Smooth muscle cell (in vitro differentiated cells): ENCODE measurements around the gene CEACAM20. TPM values are rescaled to one million over a fixed set of nuclear protein-coding genes. Genes with fewer than 3 reads are reported as not detected.

Experiments
- DNase-seq: peaks from one replicate; lab custom pipeline; 2025; ENCODE audit not compliant: unreplicated experiment; lab: John Stamatoyannopoulos, UW
- H2AFZ ChIP-seq: fragments of 200-600 bp; sonication (generic); 2 replicates; pipeline ENCODE4 v1.6.0; 2016; ENCODE audit warnings: antibody characterized with exemption, low read depth, mild to moderate bottlenecking
- H3F3A ChIP-seq: fragments of 200-600 bp; sonication (generic); 2 replicates; pipeline ENCODE4 v1.6.0; 2017; ENCODE audit warnings: antibody characterized with exemption, low read depth
- H3K27ac ChIP-seq: fragments of 200-600 bp; sonication (generic); 2 replicates; pipeline ENCODE4 v1.5.1; 2016; ENCODE audit warnings: low read depth, mild to moderate bottlenecking
- H3K27me3 ChIP-seq: fragments of 200-600 bp; sonication (generic); 2 replicates; pipeline ENCODE4 v1.6.1; 2016; ENCODE audit warnings: low read depth, mild to moderate bottlenecking
- H3K36me3 ChIP-seq: fragments of 200-600 bp; sonication (generic); 2 replicates; pipeline ENCODE4 v1.5.1; 2016; ENCODE audit warnings: low read depth
- H3K4me1 ChIP-seq: fragments of 200-600 bp; sonication (generic); 2 replicates; pipeline ENCODE4 v1.5.1; 2016; ENCODE audit warnings: low read depth
- H3K4me2 ChIP-seq: fragments of 200-600 bp; sonication (generic); 2 replicates; pipeline ENCODE4 v1.6.0; 2016; ENCODE audit warnings: mild to moderate bottlenecking
- H3K4me3 ChIP-seq: fragments of 200-600 bp; sonication (generic); 2 replicates; pipeline ENCODE4 v1.5.1; 2016; ENCODE audit warnings: mild to moderate bottlenecking
- H3K79me2 ChIP-seq: fragments of 200-600 bp; sonication (generic); 2 replicates; pipeline ENCODE4 v1.6.0; 2016; ENCODE audit warnings: low read depth, mild to moderate bottlenecking
- H3K9ac ChIP-seq: fragments of 200-600 bp; sonication (generic); 2 replicates; pipeline ENCODE4 v1.6.0; 2016; ENCODE audit warnings: low read depth
- H3K9me3 ChIP-seq: fragments of 200-600 bp; sonication (generic); replicated peaks from 2 replicates; pipeline ENCODE4 v1.5.1; 2016; ENCODE audit warnings: low read depth
- H4K20me1 ChIP-seq: fragments of 200-600 bp; sonication (generic); 2 replicates; pipeline ENCODE4 v1.6.0; 2016; ENCODE audit warnings: low read depth
- WGBS: methylation state at CpG from one replicate; pipeline ENCODE4 v1.1.7; 2016; ENCODE audit warnings: low lambda C conversion rate; 5-methylcytosine and 5-hydroxymethylcytosine counted together
- polyA plus RNA-seq: library from polyadenylated mRNA; unstranded; fragments of >200 nt; fragmentation: Nextera tagmentation; extraction: Ambion mirVana; gene quantifications from 2 replicates; pipeline ENCODE4 v1.2.1, GENCODE V29; 2016
- total RNA-seq: library from RNA; depleted of rRNA; stranded (reverse); fragments of >200 nt; gene quantifications from 2 replicates; pipeline ENCODE4 v1.2.3, GENCODE V29; 2014
- TF ChIP-seq, protein P1 (sequence below): fragments of 200-600 bp; sonication (generic); IDR thresholded peaks from 2 replicates; pipeline ENCODE4 v1.5.1; 2017; ENCODE audit warnings: borderline replicate concordance, mild to moderate bottlenecking, antibody characterized with exemption; ENCODE audit not compliant: insufficient read depth, poor library complexity, severe bottlenecking

Gene CEACAM20
- total and polyA plus RNA-seq, 2 experiments from 2014 or later, result not detected

DNA sequence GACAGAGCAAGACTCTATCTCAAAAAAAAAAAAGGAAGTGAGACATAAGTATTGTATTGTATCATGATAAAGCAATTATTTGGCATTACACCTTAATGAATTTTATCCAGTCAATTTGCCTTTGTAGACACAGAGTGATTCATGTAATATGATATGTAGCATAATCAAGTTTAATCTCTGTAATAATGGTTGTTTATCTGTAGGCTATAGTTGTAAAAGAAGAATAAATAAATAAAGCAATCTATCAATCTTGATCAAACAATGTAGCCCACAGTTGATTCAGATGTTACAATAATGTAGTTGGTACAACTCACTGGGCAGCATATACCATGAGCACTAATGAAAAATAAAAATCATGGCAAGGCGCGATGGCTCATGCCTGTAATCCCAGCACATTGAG lies 28.5 kb upstream of the CEACAM20 start:
- Histone ChIP-seq H3K27me3 (no peaks in the 10 kb centered on the region), H3K9me3 (no peaks in the 10 kb centered on the region), H3K36me3 (no peaks in the 10 kb centered on the region), H3K79me2 (no peaks in the 10 kb centered on the region), H3K4me2 (no peak overlapping the region), H3K4me3 (no peak overlapping the region), H4K20me1 (no peaks in the 10 kb centered on the region), H3F3A (no peaks in the 10 kb centered on the region), H3K4me1 (no peaks in the 10 kb centered on the region), H2AFZ (no peak overlapping the region), H3K9ac (no peak overlapping the region), H3K27ac (no peak overlapping the region)
- DNase-seq, result no peak
- TF ChIP-seq, protein P1, sequence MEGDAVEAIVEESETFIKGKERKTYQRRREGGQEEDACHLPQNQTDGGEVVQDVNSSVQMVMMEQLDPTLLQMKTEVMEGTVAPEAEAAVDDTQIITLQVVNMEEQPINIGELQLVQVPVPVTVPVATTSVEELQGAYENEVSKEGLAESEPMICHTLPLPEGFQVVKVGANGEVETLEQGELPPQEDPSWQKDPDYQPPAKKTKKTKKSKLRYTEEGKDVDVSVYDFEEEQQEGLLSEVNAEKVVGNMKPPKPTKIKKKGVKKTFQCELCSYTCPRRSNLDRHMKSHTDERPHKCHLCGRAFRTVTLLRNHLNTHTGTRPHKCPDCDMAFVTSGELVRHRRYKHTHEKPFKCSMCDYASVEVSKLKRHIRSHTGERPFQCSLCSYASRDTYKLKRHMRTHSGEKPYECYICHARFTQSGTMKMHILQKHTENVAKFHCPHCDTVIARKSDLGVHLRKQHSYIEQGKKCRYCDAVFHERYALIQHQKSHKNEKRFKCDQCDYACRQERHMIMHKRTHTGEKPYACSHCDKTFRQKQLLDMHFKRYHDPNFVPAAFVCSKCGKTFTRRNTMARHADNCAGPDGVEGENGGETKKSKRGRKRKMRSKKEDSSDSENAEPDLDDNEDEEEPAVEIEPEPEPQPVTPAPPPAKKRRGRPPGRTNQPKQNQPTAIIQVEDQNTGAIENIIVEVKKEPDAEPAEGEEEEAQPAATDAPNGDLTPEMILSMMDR, result no peak
- 95% methylated on average over 2 of the region's 2 CpGs for WGBS

DNA sequence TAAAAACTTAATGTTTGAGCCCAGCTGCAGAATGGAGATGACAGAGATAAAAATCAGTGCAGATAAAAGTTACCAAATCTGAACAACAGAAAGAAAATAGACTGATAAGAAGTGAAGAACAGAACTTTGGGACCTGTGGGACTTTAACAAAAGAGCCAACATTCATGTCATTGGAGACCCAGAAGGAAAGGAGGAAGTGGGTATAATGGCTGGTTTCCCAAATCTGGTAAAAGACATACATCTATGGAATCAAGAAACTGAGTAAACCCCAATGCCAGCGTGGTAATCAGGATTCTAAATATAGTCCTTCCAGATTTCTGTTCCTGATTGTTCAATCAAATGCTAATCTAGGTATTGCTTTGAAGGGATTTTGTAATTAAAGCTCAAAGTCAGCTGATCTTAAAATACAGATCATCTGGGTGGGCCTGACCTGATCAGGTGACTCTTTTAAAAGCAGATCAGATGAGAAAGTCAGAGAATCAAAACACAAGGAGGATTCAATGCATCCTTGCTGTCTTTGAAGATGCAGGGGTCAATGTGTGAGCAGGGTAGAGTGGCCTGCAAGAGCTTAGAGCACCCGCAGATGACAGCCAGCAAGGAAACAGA lies 25.3 kb upstream of the CEACAM20 start:
- no peak overlapping the region for H3K9ac ChIP-seq
- DNase-seq, result no peak
- no peaks in the 10 kb centered on the region for H3F3A ChIP-seq
- no peaks in the 10 kb centered on the region for H3K27me3 ChIP-seq
- no peaks in the 10 kb centered on the region for H4K20me1 ChIP-seq
- no peaks in the 10 kb centered on the region for H3K36me3 ChIP-seq
- H3K4me2 ChIP-seq, result no peak overlapping the region
- no peak overlapping the region for H3K4me3 ChIP-seq
- no peaks in the 10 kb centered on the region for H3K9me3 ChIP-seq
- H3K27ac ChIP-seq, result no peak overlapping the region
- H2AFZ ChIP-seq, result no peak overlapping the region
- H3K79me2 ChIP-seq, result no peaks in the 10 kb centered on the region
- no peaks in the 10 kb centered on the region for H3K4me1 ChIP-seq
- TF ChIP-seq, protein P1, result no peak
- 91% methylated on average over 2 of the region's 2 CpGs for WGBS

DNA sequence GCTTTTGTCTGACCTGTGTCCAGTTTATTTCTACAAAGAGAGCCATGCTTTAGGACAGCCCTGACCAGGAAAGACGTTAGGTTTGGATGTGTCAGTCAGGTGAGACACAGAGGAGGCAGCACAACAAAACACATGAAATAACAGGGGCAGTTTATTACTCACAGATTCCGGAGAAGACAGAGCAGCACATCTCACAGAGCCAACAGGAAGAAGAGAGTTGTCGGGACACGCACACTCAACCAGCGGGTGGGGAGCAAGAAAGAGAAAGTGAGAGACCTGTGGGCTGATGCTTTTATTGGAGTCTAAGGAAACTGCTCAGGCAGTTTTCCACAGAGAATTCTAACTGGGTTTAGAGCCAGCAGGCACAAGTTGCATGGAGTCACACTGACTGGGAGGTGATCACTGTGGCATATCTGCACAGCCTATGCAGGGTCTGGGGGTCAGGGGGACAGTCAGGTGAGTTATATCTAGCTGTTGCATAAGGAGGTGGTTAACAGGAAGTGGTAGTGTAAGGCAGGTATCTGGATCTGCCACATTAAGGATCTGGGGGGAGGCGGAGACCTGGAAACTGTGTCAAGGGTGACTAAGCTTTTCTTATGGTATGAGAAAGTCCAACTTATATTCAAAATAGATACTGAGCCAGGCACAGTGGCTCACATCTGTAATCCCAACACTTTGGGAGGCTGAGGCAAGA lies 24.1 kb upstream of the CEACAM20 start:
- Histone ChIP-seq H3K4me1 (no peaks in the 10 kb centered on the region), H3K4me3 (no peak overlapping the region), H3K27ac (no peak overlapping the region), H2AFZ (no peak overlapping the region), H3K4me2 (no peak overlapping the region), H3K36me3 (no peaks in the 10 kb centered on the region), H3F3A (no peaks in the 10 kb centered on the region), H3K79me2 (no peaks in the 10 kb centered on the region), H4K20me1 (no peaks in the 10 kb centered on the region), H3K9ac (no peak overlapping the region), H3K9me3 (no peaks in the 10 kb centered on the region), H3K27me3 (no peaks in the 10 kb centered on the region)
- TF ChIP-seq, protein P1, result no peak
- 69% methylated on average over 6 of the region's 6 CpGs for whole genome bisulfite sequencing
- no peak for DNase-seq

DNA sequence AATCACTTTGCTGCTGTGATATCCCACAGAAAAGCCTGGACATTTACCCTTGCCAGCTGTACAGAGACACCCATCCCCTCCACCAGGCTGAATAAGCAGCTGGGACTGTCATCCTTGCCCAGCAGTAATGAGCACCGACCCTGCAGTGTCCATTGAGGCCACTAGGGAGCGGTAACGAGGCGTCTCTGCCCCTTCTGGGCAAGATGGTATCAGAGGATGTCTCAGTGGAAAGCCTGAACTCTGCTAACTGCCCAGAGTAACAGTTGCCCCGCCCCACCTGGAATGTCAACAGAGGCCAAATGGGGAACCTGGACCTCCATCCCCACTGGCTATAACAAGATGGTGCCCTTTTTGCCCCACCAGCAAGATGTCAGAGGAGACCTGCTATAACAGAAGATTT lies 22.8 kb upstream of the CEACAM20 start:
- DNase-seq, result no peak
- TF ChIP-seq, protein P1, result peak; percentile 26
- no peaks in the 10 kb centered on the region for H3K4me1 ChIP-seq

More for the DNA sequence above, 22.8 kb upstream of the CEACAM20 start:
- H3K27ac ChIP-seq, result no peak overlapping the region
- H3K27me3 ChIP-seq, result no peaks in the 10 kb centered on the region
- no peak overlapping the region for H3K9ac ChIP-seq
- H3F3A ChIP-seq, result no peaks in the 10 kb centered on the region
- no peak overlapping the region for H3K4me3 ChIP-seq
- no peaks in the 10 kb centered on the region for H3K9me3 ChIP-seq
- H4K20me1 ChIP-seq, result no peaks in the 10 kb centered on the region
- H3K4me2 ChIP-seq, result no peak overlapping the region
- no peaks in the 10 kb centered on the region for H3K79me2 ChIP-seq
- no peak overlapping the region for H2AFZ ChIP-seq
- WGBS, result 2% methylated on average over 5 of the region's 5 CpGs
- H3K36me3 ChIP-seq, result no peaks in the 10 kb centered on the region
